ENCODE results near the gene CABCOCO1. TPM values are rescaled to one million over a fixed set of nuclear protein-coding genes. Genes with fewer than 3 reads are reported as not detected.

Gene CABCOCO1
- total and polyA plus RNA-seq, 9 of the 15 experiments (the other 6 are each of a cell fraction or from before 2014, with no cell fraction given): 0.04 TPM; not detected in 8

DNA sequence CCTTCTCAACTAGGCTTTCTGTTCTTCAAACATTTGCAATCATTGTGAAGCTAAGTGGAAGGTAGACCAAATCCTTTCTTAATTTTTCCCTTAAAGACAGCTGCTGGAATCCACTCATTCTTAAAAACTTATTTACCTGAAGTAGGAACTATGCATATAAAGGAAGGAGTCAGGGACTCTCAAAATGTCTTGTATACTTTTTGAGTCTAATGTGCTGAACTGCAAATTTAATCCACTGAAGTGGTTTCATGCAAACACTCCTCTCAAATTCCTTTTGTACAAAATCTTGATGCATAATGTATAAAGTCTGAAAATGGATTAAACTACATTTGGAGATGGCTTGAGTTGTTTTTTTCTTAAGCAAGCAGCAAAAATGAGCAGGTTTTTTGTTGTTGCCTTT lies 118.0 kb downstream of the CABCOCO1 start (continued):
- TF ChIP-seq DMBX1 (CRISPR knock-in tag; IDR thresholded peaks at IDR 0.05; ENCODE audit: borderline replicate concordance): no peak
- peak; percentile 3; the same call in 1 of the 2 replicates for TF ChIP-seq LEF1 (IDR thresholded peaks at IDR 0.05)
- no peak for TF ChIP-seq TCF3 (CRISPR knock-in tag; IDR thresholded peaks at IDR 0.05)
- no peak for TF ChIP-seq MTF1 (CRISPR knock-in tag; IDR thresholded peaks at IDR 0.05; ENCODE audit: borderline replicate concordance)
- no peak for TF ChIP-seq JUN (IDR thresholded peaks at IDR 0.05; ENCODE audit: borderline replicate concordance, low read depth, low read length)
- no peak for TF ChIP-seq JUN (CRISPR knock-in tag; IDR thresholded peaks at IDR 0.05; ENCODE audit: borderline replicate concordance)
- no peak for TF ChIP-seq RFX5 (IDR thresholded peaks at IDR 0.05; ENCODE audit: low read depth, low read length)
- TF ChIP-seq GATAD2B (IDR thresholded peaks at IDR 0.05; ENCODE audit: borderline replicate concordance): no peak
- no peak for TF ChIP-seq THRAP3 (IDR thresholded peaks at IDR 0.05; ENCODE audit: borderline replicate concordance)
- no peak for TF ChIP-seq ZNF184 (CRISPR knock-in tag; IDR thresholded peaks at IDR 0.05)
- TF ChIP-seq PCBP1 (IDR thresholded peaks at IDR 0.05; ENCODE audit: low read depth, low read length, poor library complexity, severe bottlenecking): no peak
- TF ChIP-seq, protein P1, sequence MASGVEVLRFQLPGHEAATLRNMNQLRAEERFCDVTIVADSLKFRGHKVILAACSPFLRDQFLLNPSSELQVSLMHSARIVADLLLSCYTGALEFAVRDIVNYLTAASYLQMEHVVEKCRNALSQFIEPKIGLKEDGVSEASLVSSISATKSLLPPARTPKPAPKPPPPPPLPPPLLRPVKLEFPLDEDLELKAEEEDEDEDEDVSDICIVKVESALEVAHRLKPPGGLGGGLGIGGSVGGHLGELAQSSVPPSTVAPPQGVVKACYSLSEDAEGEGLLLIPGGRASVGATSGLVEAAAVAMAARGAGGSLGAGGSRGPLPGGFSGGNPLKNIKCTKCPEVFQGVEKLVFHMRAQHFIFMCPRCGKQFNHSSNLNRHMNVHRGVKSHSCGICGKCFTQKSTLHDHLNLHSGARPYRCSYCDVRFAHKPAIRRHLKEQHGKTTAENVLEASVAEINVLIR (CRISPR knock-in tag; IDR thresholded peaks at IDR 0.05): no peak
- TF ChIP-seq, protein P2, sequence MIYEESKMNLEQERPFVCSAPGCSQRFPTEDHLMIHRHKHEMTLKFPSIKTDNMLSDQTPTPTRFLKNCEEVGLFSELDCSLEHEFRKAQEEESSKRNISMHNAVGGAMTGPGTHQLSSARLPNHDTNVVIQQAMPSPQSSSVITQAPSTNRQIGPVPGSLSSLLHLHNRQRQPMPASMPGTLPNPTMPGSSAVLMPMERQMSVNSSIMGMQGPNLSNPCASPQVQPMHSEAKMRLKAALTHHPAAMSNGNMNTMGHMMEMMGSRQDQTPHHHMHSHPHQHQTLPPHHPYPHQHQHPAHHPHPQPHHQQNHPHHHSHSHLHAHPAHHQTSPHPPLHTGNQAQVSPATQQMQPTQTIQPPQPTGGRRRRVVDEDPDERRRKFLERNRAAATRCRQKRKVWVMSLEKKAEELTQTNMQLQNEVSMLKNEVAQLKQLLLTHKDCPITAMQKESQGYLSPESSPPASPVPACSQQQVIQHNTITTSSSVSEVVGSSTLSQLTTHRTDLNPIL (CRISPR knock-in tag; IDR thresholded peaks at IDR 0.05): no peak
- no peak for TF ChIP-seq YBX1 (IDR thresholded peaks at IDR 0.05)
- no peak for TF ChIP-seq CBFB (CRISPR knock-in tag; IDR thresholded peaks at IDR 0.05)
- TF ChIP-seq TBP (optimal IDR thresholded peaks at IDR 0.05; ENCODE audit: low read depth, low read length): no peak
- TF ChIP-seq HDAC2 (IDR thresholded peaks at IDR 0.05): no peak
- no peak for TF ChIP-seq ZNF764 (CRISPR knock-in tag; IDR thresholded peaks at IDR 0.05; ENCODE audit: low read depth)
- 0 out of 2 replicates have a peak, but pooled peaks have one; percentile 0 for TF ChIP-seq ZNF274 (IDR thresholded peaks at IDR 0.05; ENCODE audit: borderline replicate concordance, low read depth, low read length)
- no peak for TF ChIP-seq MAFG (tag; conservative IDR thresholded peaks at IDR 0.05)
- TF ChIP-seq, protein P3, sequence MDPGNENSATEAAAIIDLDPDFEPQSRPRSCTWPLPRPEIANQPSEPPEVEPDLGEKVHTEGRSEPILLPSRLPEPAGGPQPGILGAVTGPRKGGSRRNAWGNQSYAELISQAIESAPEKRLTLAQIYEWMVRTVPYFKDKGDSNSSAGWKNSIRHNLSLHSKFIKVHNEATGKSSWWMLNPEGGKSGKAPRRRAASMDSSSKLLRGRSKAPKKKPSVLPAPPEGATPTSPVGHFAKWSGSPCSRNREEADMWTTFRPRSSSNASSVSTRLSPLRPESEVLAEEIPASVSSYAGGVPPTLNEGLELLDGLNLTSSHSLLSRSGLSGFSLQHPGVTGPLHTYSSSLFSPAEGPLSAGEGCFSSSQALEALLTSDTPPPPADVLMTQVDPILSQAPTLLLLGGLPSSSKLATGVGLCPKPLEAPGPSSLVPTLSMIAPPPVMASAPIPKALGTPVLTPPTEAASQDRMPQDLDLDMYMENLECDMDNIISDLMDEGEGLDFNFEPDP (CRISPR knock-in tag; IDR thresholded peaks at IDR 0.05): no peak
- TF ChIP-seq NRF1 (conservative IDR thresholded peaks at IDR 0.05 in 1 of 2, IDR thresholded peaks at IDR 0.05 in 1 of 2): 0 out of 4 replicates have a peak, but pooled peaks of 1 of the 2 experiments have one; percentile 2
- no peak for TF ChIP-seq SIRT6 (IDR thresholded peaks at IDR 0.05; ENCODE audit: low read depth, low read length)
- no peak for TF ChIP-seq NR2C2 (CRISPR knock-in tag; IDR thresholded peaks at IDR 0.05)
- peak; percentile 61; the same call in 1 of the 2 replicates for TF ChIP-seq NR2C2 (tag; IDR thresholded peaks at IDR 0.05)
- no peak for TF ChIP-seq PTRF (tag; IDR thresholded peaks at IDR 0.05)
- TF ChIP-seq POLR3A (IDR thresholded peaks at IDR 0.05; ENCODE audit: borderline replicate concordance, extremely low read depth, insufficient read depth, insufficient read length): no peak
- TF ChIP-seq ETV1 (tag; conservative IDR thresholded peaks at IDR 0.05; ENCODE audit: low read depth): no peak
- peak; percentile 61 for TF ChIP-seq C11orf30 (IDR thresholded peaks at IDR 0.05; ENCODE audit: low read depth)

Measured in K562 (cell line).